Raji (cell line): ENCODE measurements around the gene PDYN.

Source experiments
- POLR2A ChIP-seq: IDR thresholded peaks from 2 replicates; pipeline ENCODE4 v1.6.1; 2011; ENCODE audit warnings: low read depth, low read length, control low read depth; ENCODE audit not compliant: insufficient read depth

Gene PDYN

GRCh38 chr20:1965520-1966351 lies 28.1 kb downstream of the PDYN start:
- TF ChIP-seq POLR2A: no peak

- TF ChIP-seq POLR2A: no peak
Measured at GRCh38 chr20:1964659-1965405, 29.0 kb downstream of the PDYN start.

- no peak for TF ChIP-seq POLR2A
Measured at GRCh38 chr20:1964061-1964460, 29.8 kb downstream of the PDYN start.

GRCh38 chr20:1961374-1961773 lies 32.5 kb downstream of the PDYN start:
- no peak for TF ChIP-seq POLR2A

GRCh38 chr20:1959156-1959555 lies 34.7 kb downstream of the PDYN start:
- no peak for TF ChIP-seq POLR2A

GRCh38 chr20:1958426-1958825 lies 35.4 kb downstream of the PDYN start:
- TF ChIP-seq POLR2A: no peak

GRCh38 chr20:1955217-1955616 lies 38.6 kb downstream of the PDYN start:
- no peak for TF ChIP-seq POLR2A

- no peak for TF ChIP-seq POLR2A
Measured at GRCh38 chr20:1953621-1954020, 40.2 kb downstream of the PDYN start.

GRCh38 chr20:1952737-1953530 lies 40.9 kb downstream of the PDYN start:
- no peak for TF ChIP-seq POLR2A

- TF ChIP-seq POLR2A: no peak
Measured at GRCh38 chr20:1951436-1952115, 42.3 kb downstream of the PDYN start.

- TF ChIP-seq POLR2A: no peak
Measured at GRCh38 chr20:1950836-1951235, 43.0 kb downstream of the PDYN start.

- TF ChIP-seq POLR2A: no peak
Measured at GRCh38 chr20:1949347-1950100, 44.3 kb downstream of the PDYN start.

- no peak for TF ChIP-seq POLR2A
Measured at GRCh38 chr20:1947535-1947846, 46.4 kb downstream of the PDYN start.

- TF ChIP-seq POLR2A: no peak
Measured at GRCh38 chr20:1946762-1947534, 46.9 kb downstream of the PDYN start.

- TF ChIP-seq POLR2A: no peak
Measured at GRCh38 chr20:1946442-1946761, 47.5 kb downstream of the PDYN start.
